ENCODE results near the gene VSNL1. TPM values are rescaled to one million over a fixed set of nuclear protein-coding genes. Genes with fewer than 3 reads are reported as not detected.

VSNL1 gene
- total RNA-seq, 1 experiment from 2014 or later = 9.9 TPM

DNA sequence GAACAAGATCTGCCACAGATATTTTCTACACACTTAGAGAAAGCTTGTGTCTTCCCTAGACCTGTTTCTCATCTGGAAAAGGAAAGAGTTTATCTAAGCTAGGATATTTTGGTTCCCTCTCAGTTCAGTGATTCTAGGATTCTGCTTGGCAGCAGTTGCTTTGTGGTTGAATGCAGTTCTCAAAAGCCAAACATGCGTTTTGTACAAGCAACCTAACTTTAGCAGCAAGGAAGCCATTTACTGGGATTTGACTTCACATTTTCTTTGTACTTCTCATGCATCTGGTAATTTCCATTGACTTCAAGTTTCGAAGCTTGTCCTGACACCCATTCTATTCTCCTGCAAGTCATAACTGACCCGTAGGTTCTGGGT lies 33.3 kb downstream of the VSNL1 start:
- H3K36me3 Mint-ChIP-seq (ENCODE audit: insufficient read depth in 1 of 3, low read depth in 3 of 3) = peaks cover 0 to 9% (median under 1%) of the 10 kb centered on the region in 3 experiments; a peak in 4 of 7 replicates
- Histone ChIP-seq H3K56ac (ENCODE audit: insufficient read length, low read depth, low read length) (no peak overlapping the region), H2BK20ac (ENCODE audit: low read depth, low read length, poor library complexity, severe bottlenecking) (no peak overlapping the region), H3K27ac (ENCODE audit: insufficient read length, low read depth, low read length) (no peak overlapping the region), H2AK5ac (ENCODE audit: insufficient read length, low read length) (no peak overlapping the region), H2BK5ac (ENCODE audit: insufficient read length, low read length) (no peak overlapping the region), H4K20me1 (ENCODE audit: control insufficient read depth, insufficient read depth, insufficient read length) (no peaks in the 10 kb centered on the region), H4K8ac (replicated peaks; ENCODE audit: insufficient read length, low read depth, low read length) (no peak overlapping the region), H3K23me2 (ENCODE audit: insufficient read length, low read depth, low read length, poor library complexity, severe bottlenecking) (no peaks in the 10 kb centered on the region), H3K4me2 (ENCODE audit: insufficient read depth, insufficient read length, low read length) (no peak overlapping the region), H3K23ac (ENCODE audit: insufficient read length, low read depth, low read length) (no peak overlapping the region), H3K79me2 (ENCODE audit: insufficient read depth, low read length) (peaks cover 11% of the 10 kb centered on the region; the same call in 1 of the 2 replicates), H3K14ac (ENCODE audit: insufficient read depth, low read length) (no peak overlapping the region), H3K9ac (ENCODE audit: extremely low read depth, insufficient read length, low read length) (no peak overlapping the region), H3K9me3 (ENCODE audit: control insufficient read depth, low read depth, low read length) (no peaks in the 10 kb centered on the region), H4K5ac (ENCODE audit: insufficient read length, low read depth, low read length) (no peak overlapping the region), H2BK120ac (ENCODE audit: low read depth, low read length, poor library complexity, severe bottlenecking) (no peak overlapping the region), H3T11ph (ENCODE audit: low read length) (no peak overlapping the region), H3K18ac (ENCODE audit: insufficient read length, low read depth, low read length) (no peak overlapping the region), H3K79me1 (ENCODE audit: insufficient read depth, low read depth, low read length, poor library complexity, severe bottlenecking) (peaks cover 2% of the 10 kb centered on the region), H4K91ac (ENCODE audit: insufficient read length, low read depth, low read length) (no peak overlapping the region), H2BK12ac (ENCODE audit: insufficient read length, low read depth, low read length) (no peak overlapping the region), H2AFZ (ENCODE audit: low read length) (no peak overlapping the region), H2BK15ac (ENCODE audit: low read depth, low read length) (no peak overlapping the region), H3K4ac (ENCODE audit: low read depth, low read length) (no peak overlapping the region), H3K4me1 (ENCODE audit: insufficient read depth, low read length) (peaks cover 12% of the 10 kb centered on the region), H3K27me3 (ENCODE audit: insufficient read depth, low read length) (no peaks in the 10 kb centered on the region)
- WGBS (ENCODE audit: extremely low coverage, insufficient read length, low lambda C conversion rate) = no CpG with 5 or more reads among the region's 3 CpGs
- no peaks in the 10 kb centered on the region for H3K9me3 Mint-ChIP-seq
- H3K27ac Mint-ChIP-seq = no peak overlapping the region
- no peak for DNase-seq
- H3K27me3 Mint-ChIP-seq (ENCODE audit: low read depth) = no peaks in the 10 kb centered on the region
- H3K4me1 Mint-ChIP-seq = peaks cover 19 to 22% of the 10 kb centered on the region in 2 experiments
- no peak overlapping the region for H3K4me3 Mint-ChIP-seq
- TF ChIP-seq, protein P1, sequence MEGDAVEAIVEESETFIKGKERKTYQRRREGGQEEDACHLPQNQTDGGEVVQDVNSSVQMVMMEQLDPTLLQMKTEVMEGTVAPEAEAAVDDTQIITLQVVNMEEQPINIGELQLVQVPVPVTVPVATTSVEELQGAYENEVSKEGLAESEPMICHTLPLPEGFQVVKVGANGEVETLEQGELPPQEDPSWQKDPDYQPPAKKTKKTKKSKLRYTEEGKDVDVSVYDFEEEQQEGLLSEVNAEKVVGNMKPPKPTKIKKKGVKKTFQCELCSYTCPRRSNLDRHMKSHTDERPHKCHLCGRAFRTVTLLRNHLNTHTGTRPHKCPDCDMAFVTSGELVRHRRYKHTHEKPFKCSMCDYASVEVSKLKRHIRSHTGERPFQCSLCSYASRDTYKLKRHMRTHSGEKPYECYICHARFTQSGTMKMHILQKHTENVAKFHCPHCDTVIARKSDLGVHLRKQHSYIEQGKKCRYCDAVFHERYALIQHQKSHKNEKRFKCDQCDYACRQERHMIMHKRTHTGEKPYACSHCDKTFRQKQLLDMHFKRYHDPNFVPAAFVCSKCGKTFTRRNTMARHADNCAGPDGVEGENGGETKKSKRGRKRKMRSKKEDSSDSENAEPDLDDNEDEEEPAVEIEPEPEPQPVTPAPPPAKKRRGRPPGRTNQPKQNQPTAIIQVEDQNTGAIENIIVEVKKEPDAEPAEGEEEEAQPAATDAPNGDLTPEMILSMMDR (conservative IDR thresholded peaks at IDR 0.05) = no peak
